ENCODE measurements around the gene UQCRC1.

UQCRC1 gene

GRCh38 chr3:48598323-48599076, 10.9 kb downstream of the UQCRC1 start:
- DNase-seq, result no peak

DNA sequence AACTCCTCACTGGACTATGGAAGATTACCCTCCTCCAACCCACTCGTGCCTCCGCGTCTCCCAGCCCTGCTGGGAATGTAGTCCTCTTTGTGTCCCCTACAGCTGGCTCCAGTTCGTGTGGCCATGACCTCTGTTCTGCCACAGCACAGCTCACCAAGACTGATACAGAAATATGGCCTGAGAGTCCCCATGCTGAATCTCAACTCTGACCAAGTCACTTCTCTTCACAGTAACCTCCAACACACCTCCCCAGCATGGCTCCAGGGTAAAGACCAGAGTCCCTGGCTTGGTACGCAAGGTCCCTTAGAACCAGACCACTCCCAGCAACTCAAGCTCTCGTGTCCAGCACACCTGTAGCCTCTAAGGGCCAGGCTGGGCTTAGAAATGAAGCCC, 12.0 kb downstream of the UQCRC1 start:
- no peak for DNase-seq

DNA sequence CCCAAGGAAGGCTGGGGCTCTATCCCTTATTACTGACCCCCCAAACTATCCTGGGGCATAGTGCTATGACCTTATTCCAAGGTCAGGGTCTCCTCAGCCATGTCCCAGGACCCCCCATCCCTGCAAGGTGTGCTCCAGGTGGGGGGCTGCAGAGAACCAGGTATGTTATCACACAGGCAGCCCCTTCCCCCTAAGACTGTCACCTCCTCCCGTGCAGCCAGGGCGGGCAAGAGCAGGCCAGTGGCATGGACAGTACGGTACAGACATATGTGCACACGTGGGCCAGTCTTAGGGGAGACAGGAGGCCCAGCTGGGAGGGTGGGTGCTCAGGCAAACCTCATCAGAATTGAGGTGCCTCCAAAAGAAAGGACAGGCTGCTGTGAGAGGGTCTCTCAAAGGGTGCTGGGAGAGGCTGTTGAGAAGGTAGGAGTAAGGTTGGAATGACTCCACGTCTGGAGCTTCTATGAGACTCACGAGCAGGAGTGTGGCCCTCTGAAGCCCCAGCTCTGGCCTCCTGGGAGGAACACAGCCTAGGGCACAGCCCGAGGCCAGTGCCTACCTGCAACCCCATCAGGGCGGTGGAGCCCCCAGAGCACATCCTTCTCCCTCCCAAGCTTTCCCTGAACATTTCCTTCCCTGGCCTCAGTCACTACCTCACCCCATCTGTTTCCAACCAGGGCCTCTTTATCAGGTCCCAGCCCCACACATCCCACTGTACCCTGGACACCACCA, 12.6 kb downstream of the UQCRC1 start:
- no peak for DNase-seq

DNA sequence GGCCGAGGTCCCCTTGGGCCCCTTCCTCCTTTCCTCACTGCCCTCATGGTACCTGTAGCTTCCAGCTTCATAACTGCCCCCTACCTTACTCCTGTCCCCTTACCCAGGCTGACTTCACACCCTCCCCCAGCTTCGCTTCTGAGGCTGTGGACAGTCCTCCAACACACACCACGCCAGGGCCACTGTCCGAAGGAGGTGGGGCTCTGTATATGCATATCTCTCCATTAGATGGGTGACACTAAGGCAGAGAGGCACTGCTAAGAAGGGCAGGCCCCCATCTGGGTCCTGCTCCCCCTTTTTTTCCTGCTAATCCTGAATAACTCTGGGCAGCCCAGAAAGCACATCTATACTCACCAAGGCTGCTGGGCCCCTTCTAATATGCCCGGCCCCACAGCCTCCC, 13.3 kb downstream of the UQCRC1 start:
- DNase-seq, result no peak

- DNase-seq, result peak in 1 of 2 donors; percentile 26
Observed at GRCh38 chr3:48595526-48596121, 13.8 kb downstream of the UQCRC1 start.

- DNase-seq, result no peak
Observed at GRCh38 chr3:48595075-48595525, 14.3 kb downstream of the UQCRC1 start, which contains the start of gene COL7A1. COL7A1 (minus strand) TSS chr3:48595329; CDS start chr3:48595159, 170 bp downstream.

- no peak for DNase-seq
Observed at GRCh38 chr3:48594417-48595049, 14.9 kb downstream of the UQCRC1 start.

- DNase-seq, result no peak
Observed at GRCh38 chr3:48593337-48593736, 16.1 kb downstream of the UQCRC1 start.

GRCh38 chr3:48592519-48593087, 16.8 kb downstream of the UQCRC1 start:
- no peak for DNase-seq

- DNase-seq, result no peak
Observed at GRCh38 chr3:48591886-48592518, 17.4 kb downstream of the UQCRC1 start.

DNA sequence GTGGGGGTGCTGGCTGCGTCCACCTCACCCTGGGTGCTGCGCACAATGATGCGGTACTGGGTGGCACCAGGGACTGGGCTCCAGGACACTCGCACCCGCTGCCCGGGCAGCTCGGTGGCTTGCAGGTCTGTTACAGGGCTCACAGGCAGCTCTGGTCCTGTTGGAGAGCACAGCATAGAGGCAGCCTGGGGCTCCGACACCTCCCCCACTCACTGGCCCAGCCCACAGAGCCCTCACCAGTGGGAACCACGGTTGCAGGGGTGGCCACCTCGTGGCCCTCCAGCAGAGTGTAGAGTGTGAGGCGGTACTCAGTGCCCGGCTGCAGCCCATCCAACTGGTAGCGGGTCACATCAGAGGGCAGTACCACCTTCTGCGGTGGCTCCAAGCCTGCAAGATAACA, 18.0 kb downstream of the UQCRC1 start:
- DNase-seq, result no peak

DNA sequence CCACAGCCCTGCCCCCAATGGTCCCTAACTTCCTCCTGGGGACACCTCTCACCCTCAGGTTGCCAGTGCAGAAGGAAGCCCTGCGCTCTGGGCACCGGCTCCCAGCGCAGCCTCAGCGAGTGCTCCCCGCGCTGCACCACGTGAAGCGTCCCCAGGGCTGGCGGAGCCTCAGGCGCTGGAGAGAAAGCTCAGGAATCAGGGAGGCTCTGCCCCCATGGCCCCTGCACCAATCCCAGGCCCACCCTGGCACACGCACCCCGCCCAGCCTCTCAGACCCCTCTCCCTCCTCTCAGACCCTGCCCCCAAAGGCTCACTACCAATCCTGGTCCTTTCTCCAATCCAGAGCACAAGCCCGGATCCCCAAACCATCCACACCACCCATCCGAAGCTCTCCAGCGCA, 21.2 kb downstream of the UQCRC1 start:
- DNase-seq, result no peak

DNA sequence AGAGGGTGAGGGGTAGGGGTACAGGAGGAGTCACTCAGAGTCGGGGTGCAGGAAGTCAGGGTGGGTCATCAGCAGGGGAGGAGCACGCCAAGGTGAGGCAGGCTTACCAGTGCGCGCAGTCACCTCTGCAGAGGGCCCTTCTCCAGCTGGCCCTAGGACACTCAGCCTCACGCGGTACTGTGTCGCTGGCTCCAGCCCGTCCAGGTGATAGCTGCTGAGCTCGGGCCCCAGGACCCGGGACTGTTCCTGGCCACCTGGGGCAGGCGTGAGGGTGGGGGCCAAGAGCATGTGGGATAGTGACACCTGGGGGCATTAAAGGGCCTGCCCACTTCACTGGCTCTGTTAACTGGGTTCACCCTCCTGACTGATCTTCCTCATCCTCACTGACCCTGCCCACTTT, 21.8 kb downstream of the UQCRC1 start:
- no peak for DNase-seq

DNA sequence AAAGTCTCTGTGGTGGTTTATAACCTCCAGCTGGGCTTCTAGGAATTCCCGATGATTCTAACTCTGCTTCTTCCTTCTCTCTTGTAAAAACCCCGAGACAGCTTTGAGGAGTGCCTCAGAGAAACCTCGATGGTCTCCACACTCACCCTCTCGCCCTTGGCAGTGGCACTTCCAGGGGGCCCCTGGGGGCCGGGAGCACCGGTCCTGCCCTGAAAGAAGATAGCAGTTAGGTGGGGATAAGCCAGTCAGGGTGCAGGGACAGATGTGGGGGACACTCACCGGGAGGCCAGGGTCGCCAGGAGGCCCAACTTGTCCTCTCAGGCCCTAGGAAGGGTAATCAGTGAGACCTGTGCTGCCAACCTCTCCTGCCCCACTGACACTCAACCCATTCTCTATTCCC, 24.0 kb downstream of the UQCRC1 start:
- no peak for DNase-seq

GRCh38 chr3:48584836-48585235, 24.6 kb downstream of the UQCRC1 start:
- no peak for DNase-seq

GRCh38 chr3:48581621-48582481, 27.6 kb downstream of the UQCRC1 start:
- DNase-seq, result no peak

DNA sequence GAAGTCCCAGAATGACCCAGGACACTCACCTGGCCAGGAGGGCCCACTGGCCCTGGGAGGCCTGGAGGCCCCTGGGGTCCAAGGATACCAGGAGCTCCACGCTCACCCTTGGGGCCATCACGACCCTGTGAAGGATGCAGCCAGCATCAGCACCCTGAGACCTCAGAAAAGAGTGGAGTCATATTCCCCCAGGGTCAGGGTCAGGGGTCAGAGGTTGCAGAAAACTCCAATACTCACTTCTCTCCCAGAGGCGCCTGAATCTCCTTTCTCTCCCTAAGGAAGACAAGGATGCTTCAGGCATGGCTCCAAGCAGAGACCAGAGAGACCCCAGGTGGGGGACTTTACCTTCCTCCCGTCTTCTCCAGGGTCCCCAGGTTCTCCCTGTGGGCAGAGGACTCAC, 32.8 kb downstream of the UQCRC1 start:
- no peak for DNase-seq

- DNase-seq, result no peak
Observed at GRCh38 chr3:48575366-48575765, 34.1 kb downstream of the UQCRC1 start.

- DNase-seq, result no peak
Observed at GRCh38 chr3:48573973-48574585, 35.4 kb downstream of the UQCRC1 start.

GRCh38 chr3:48572517-48572916, 36.9 kb downstream of the UQCRC1 start:
- no peak for DNase-seq

DNA sequence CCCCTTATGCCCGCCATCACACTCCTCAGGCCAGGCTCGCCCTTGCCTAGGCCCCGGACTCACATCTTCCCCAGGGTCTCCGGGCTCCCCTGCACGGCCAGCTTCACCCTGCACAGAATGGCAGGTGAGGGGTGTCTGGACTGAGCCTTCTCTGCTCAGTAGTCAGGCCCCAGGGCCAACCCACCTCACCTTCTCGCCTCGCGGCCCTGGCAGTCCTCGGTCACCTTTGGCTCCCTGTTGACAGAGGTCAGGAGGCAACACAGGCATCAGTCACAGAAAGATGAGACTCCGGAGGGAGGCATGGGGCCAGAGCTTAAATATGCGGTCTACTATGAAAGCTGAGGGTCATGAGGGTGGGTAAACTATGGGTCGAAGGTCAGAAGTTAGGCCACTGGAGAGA, 37.5 kb downstream of the UQCRC1 start:
- no peak for DNase-seq
